Stimulated activated naive CD8-positive, alpha-beta T cell treated with anti-CD3 and anti-CD28 coated beads, Interleukin-15, Interleukin-2, amounts not matched to agents 100 ng/mL and 50 ng/mL, for 24 hours (primary cell): ENCODE results near the gene TMEM184A.

Source experiments
- H3K27ac Mint-ChIP-seq: one replicate; pipeline ENCODE4 v1.8.0; 2021; ENCODE audit warnings: mild to moderate bottlenecking, mixed read lengths
- H3K27me3 Mint-ChIP-seq: one replicate; pipeline ENCODE4 v1.8.0; 2021; ENCODE audit warnings: mixed read lengths
- H3K36me3 Mint-ChIP-seq: one replicate; pipeline ENCODE4 v1.8.0; 2021; ENCODE audit warnings: low read depth, mixed read lengths
- H3K4me1 Mint-ChIP-seq: one replicate; pipeline ENCODE4 v1.8.0; 2021; ENCODE audit warnings: low read depth, mixed read lengths
- H3K4me3 Mint-ChIP-seq: one replicate; pipeline ENCODE4 v1.8.0; 2021; ENCODE audit warnings: mild to moderate bottlenecking, mixed read lengths
- H3K9me3 Mint-ChIP-seq: one replicate; pipeline ENCODE4 v1.8.0; 2021; ENCODE audit warnings: mixed read lengths

Gene TMEM184A

GRCh38 chr7:1554333-1555045 lies 1.5 kb downstream of the TMEM184A start:
- Mint-ChIP-seq H3K4me1 (no peaks in the 10 kb centered on the region), H3K36me3 (no peaks in the 10 kb centered on the region), H3K27me3 (no peaks in the 10 kb centered on the region), H3K27ac (no peak overlapping the region), H3K4me3 (no peak overlapping the region), H3K9me3 (no peaks in the 10 kb centered on the region)

- H3K36me3 Mint-ChIP-seq = no peaks in the 10 kb centered on the region
- H3K9me3 Mint-ChIP-seq = no peaks in the 10 kb centered on the region
- H3K4me3 Mint-ChIP-seq = no peak overlapping the region
- H3K27me3 Mint-ChIP-seq = no peaks in the 10 kb centered on the region
- no peaks in the 10 kb centered on the region for H3K4me1 Mint-ChIP-seq
- H3K27ac Mint-ChIP-seq = no peak overlapping the region
These were observed 2.3 kb downstream of the TMEM184A start for GRCh38 chr7:1553512-1554210.

GRCh38 chr7:1552200-1552599 lies 3.8 kb downstream of the TMEM184A start:
- no peaks in the 10 kb centered on the region for H3K9me3 Mint-ChIP-seq
- no peak overlapping the region for H3K27ac Mint-ChIP-seq
- no peak overlapping the region for H3K4me3 Mint-ChIP-seq
- H3K36me3 Mint-ChIP-seq = no peaks in the 10 kb centered on the region
- H3K4me1 Mint-ChIP-seq = no peaks in the 10 kb centered on the region
- H3K27me3 Mint-ChIP-seq = no peaks in the 10 kb centered on the region

- Mint-ChIP-seq H3K27me3 (no peaks in the 10 kb centered on the region), H3K4me3 (no peak overlapping the region), H3K9me3 (no peaks in the 10 kb centered on the region), H3K4me1 (no peaks in the 10 kb centered on the region), H3K27ac (no peak overlapping the region), H3K36me3 (no peaks in the 10 kb centered on the region)
These were observed 5.2 kb downstream of the TMEM184A start for GRCh38 chr7:1550846-1551155.

GRCh38 chr7:1550005-1550845 lies 5.8 kb downstream of the TMEM184A start:
- no peaks in the 10 kb centered on the region for H3K9me3 Mint-ChIP-seq
- no peak overlapping the region for H3K27ac Mint-ChIP-seq
- no peaks in the 10 kb centered on the region for H3K27me3 Mint-ChIP-seq
- H3K36me3 Mint-ChIP-seq = no peaks in the 10 kb centered on the region
- H3K4me1 Mint-ChIP-seq = no peaks in the 10 kb centered on the region
- no peak overlapping the region for H3K4me3 Mint-ChIP-seq

GRCh38 chr7:1549357-1550004 lies 6.5 kb downstream of the TMEM184A start:
- no peaks in the 10 kb centered on the region for H3K9me3 Mint-ChIP-seq
- no peaks in the 10 kb centered on the region for H3K27me3 Mint-ChIP-seq
- no peaks in the 10 kb centered on the region for H3K4me1 Mint-ChIP-seq
- no peaks in the 10 kb centered on the region for H3K36me3 Mint-ChIP-seq
- no peak overlapping the region for H3K27ac Mint-ChIP-seq
- no peak overlapping the region for H3K4me3 Mint-ChIP-seq

GRCh38 chr7:1548944-1549343 lies 7.1 kb downstream of the TMEM184A start:
- Mint-ChIP-seq H3K4me3 (no peak overlapping the region), H3K27me3 (no peaks in the 10 kb centered on the region), H3K36me3 (no peaks in the 10 kb centered on the region), H3K9me3 (no peaks in the 10 kb centered on the region), H3K4me1 (no peaks in the 10 kb centered on the region), H3K27ac (no peak overlapping the region)

GRCh38 chr7:1548438-1548831 lies 7.6 kb downstream of the TMEM184A start:
- Mint-ChIP-seq H3K27me3 (no peaks in the 10 kb centered on the region), H3K27ac (no peak overlapping the region)

GRCh38 chr7:1547777-1548437 lies 8.1 kb downstream of the TMEM184A start:
- H3K4me3 Mint-ChIP-seq = no peak overlapping the region
- no peaks in the 10 kb centered on the region for H3K36me3 Mint-ChIP-seq
- no peak overlapping the region for H3K27ac Mint-ChIP-seq
- H3K4me1 Mint-ChIP-seq = no peaks in the 10 kb centered on the region
- no peaks in the 10 kb centered on the region for H3K27me3 Mint-ChIP-seq
- H3K9me3 Mint-ChIP-seq = no peaks in the 10 kb centered on the region

More at GRCh38 chr7:1548438-1548831, 7.6 kb downstream of the TMEM184A start:
- H3K9me3 Mint-ChIP-seq = no peaks in the 10 kb centered on the region
- H3K36me3 Mint-ChIP-seq = no peaks in the 10 kb centered on the region
- no peak overlapping the region for H3K4me3 Mint-ChIP-seq
- H3K4me1 Mint-ChIP-seq = no peaks in the 10 kb centered on the region

GRCh38 chr7:1546909-1547776 lies 8.9 kb downstream of the TMEM184A start:
- no peak overlapping the region for H3K27ac Mint-ChIP-seq
- H3K27me3 Mint-ChIP-seq = no peaks in the 10 kb centered on the region
- H3K4me3 Mint-ChIP-seq = no peak overlapping the region
- H3K36me3 Mint-ChIP-seq = peaks cover 3% of the 10 kb centered on the region
- H3K4me1 Mint-ChIP-seq = no peaks in the 10 kb centered on the region
- H3K9me3 Mint-ChIP-seq = no peaks in the 10 kb centered on the region

GRCh38 chr7:1546274-1546908 lies 9.6 kb downstream of the TMEM184A start:
- Mint-ChIP-seq H3K27ac (no peak overlapping the region), H3K36me3 (peaks cover 5% of the 10 kb centered on the region), H3K4me1 (no peaks in the 10 kb centered on the region), H3K9me3 (no peaks in the 10 kb centered on the region), H3K27me3 (no peaks in the 10 kb centered on the region), H3K4me3 (no peak overlapping the region)

GRCh38 chr7:1545417-1546246 lies 10.4 kb downstream of the TMEM184A start:
- Mint-ChIP-seq H3K4me1 (no peaks in the 10 kb centered on the region), H3K4me3 (no peak overlapping the region), H3K27me3 (no peaks in the 10 kb centered on the region), H3K36me3 (peaks cover 5% of the 10 kb centered on the region), H3K9me3 (no peaks in the 10 kb centered on the region), H3K27ac (no peak overlapping the region)

GRCh38 chr7:1544896-1545416 lies 11.0 kb downstream of the TMEM184A start:
- H3K9me3 Mint-ChIP-seq = no peaks in the 10 kb centered on the region
- no peaks in the 10 kb centered on the region for H3K27me3 Mint-ChIP-seq
- no peak overlapping the region for H3K4me3 Mint-ChIP-seq
- no peak overlapping the region for H3K27ac Mint-ChIP-seq
- peaks cover 5% of the 10 kb centered on the region for H3K36me3 Mint-ChIP-seq
- no peaks in the 10 kb centered on the region for H3K4me1 Mint-ChIP-seq
